Measurements from ENCODE around the gene CCDC12.

Gene CCDC12

DNA sequence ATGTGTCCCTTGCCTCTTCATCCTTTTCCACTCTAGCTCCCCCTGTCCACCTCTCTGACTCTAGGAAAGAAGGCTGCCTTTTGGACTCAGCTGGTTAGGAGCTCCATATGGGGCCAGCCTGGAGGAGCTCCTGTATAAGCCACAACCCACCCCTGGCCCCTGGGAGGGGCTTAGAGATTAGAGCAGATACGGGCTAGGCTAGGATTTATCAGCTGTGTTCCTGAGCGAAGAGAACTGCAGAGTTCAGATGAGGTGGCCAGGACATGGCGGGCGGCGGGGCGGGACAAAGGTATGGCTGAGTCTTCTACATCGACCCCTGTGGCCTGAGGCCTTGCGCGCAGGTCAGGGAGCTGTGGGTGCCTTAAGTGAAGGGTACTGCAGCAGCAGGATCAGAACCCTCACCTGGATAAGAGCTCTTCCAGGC is 10.8 kb upstream of the CCDC12 start:
- no peaks in the 10 kb centered on the region for H3K9me3 ChIP-seq (ENCODE audit: insufficient read depth, low read length, severe bottlenecking)
- TF ChIP-seq EZH2 (IDR thresholded peaks at IDR 0.05; ENCODE audit: borderline replicate concordance, low read depth, low read length, severe bottlenecking) = no peak
- TF ChIP-seq, protein P1, sequence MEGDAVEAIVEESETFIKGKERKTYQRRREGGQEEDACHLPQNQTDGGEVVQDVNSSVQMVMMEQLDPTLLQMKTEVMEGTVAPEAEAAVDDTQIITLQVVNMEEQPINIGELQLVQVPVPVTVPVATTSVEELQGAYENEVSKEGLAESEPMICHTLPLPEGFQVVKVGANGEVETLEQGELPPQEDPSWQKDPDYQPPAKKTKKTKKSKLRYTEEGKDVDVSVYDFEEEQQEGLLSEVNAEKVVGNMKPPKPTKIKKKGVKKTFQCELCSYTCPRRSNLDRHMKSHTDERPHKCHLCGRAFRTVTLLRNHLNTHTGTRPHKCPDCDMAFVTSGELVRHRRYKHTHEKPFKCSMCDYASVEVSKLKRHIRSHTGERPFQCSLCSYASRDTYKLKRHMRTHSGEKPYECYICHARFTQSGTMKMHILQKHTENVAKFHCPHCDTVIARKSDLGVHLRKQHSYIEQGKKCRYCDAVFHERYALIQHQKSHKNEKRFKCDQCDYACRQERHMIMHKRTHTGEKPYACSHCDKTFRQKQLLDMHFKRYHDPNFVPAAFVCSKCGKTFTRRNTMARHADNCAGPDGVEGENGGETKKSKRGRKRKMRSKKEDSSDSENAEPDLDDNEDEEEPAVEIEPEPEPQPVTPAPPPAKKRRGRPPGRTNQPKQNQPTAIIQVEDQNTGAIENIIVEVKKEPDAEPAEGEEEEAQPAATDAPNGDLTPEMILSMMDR (IDR thresholded peaks at IDR 0.05; ENCODE audit: borderline replicate concordance, extremely low read depth, low read length, poor library complexity, severe bottlenecking) = no peak
- DNase-seq (peak; percentile 73), ATAC-seq (ENCODE audit: insufficient read depth, low read depth) (peak; percentile 68)
- peaks cover 13% of the 10 kb centered on the region for H4K20me1 ChIP-seq (ENCODE audit: insufficient read depth, low read length)
- peak overlapping the region; percentile 32 for H3K9ac ChIP-seq (ENCODE audit: low read depth, low read length)
- peak overlapping the region in 1 of 2 experiments; percentile 11; a peak in 2 of 4 replicates for H3K4me3 ChIP-seq (ENCODE audit: low read depth in 1 of 2, low read length in 2 of 2)
- H3K27me3 ChIP-seq (ENCODE audit: insufficient read depth, low read length, poor library complexity) = no peaks in the 10 kb centered on the region
- H2AFZ ChIP-seq (ENCODE audit: low read depth, low read length) = no peak overlapping the region
- peaks cover 54% of the 10 kb centered on the region for H3K79me2 ChIP-seq (ENCODE audit: insufficient read depth, low read length)
- peaks cover 50% of the 10 kb centered on the region for H3K36me3 ChIP-seq (ENCODE audit: insufficient read depth, low read length)
- H3K4me2 ChIP-seq (ENCODE audit: insufficient read depth, low read length) = peak overlapping the region; percentile 54
- H3K27ac ChIP-seq (ENCODE audit: low read length) = peak overlapping the region; percentile 94
- peaks cover 60% of the 10 kb centered on the region for H3K4me1 ChIP-seq (ENCODE audit: insufficient read depth, low read length)

DNA sequence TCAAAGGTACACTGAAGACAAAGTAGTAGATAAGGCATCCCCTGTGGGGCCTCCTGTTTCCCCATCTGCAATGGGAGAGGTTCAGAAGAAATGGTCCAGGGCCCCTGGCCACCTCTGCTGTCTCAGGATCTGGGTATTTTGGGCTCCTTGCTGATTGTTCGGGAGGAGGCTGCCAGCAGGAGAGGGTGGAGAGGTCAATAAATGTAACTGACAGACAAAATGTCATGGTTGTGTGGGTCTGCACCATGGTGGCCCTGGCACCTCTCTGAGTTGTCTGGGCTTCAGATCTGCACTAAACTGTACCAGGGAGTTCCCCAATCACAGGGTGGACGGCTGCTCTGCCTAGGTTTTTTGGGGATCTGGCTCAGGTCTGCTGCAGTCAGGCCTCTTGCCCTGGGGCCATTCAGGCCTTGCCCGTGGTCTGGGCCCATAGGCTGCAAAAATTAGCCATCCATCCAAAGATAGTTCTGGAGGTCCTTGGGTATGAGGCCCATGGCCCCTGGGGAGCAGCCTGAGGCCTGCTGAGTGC is 10.3 kb upstream of the CCDC12 start:
- peaks cover 59% of the 10 kb centered on the region for H3K79me2 ChIP-seq (ENCODE audit: insufficient read depth, low read length)
- H3K4me2 ChIP-seq (ENCODE audit: insufficient read depth, low read length) = peak overlapping the region; percentile 54
- no peaks in the 10 kb centered on the region for H3K9me3 ChIP-seq (ENCODE audit: insufficient read depth, low read length, severe bottlenecking)
- H3K27me3 ChIP-seq (ENCODE audit: insufficient read depth, low read length, poor library complexity) = no peaks in the 10 kb centered on the region
- H3K4me1 ChIP-seq (ENCODE audit: insufficient read depth, low read length) = peaks cover 64% of the 10 kb centered on the region
- TF ChIP-seq, protein P1 (IDR thresholded peaks at IDR 0.05; ENCODE audit: borderline replicate concordance, extremely low read depth, low read length, poor library complexity, severe bottlenecking) = no peak
- TF ChIP-seq EZH2 (IDR thresholded peaks at IDR 0.05; ENCODE audit: borderline replicate concordance, low read depth, low read length, severe bottlenecking) = no peak
- H4K20me1 ChIP-seq (ENCODE audit: insufficient read depth, low read length) = peaks cover 14% of the 10 kb centered on the region
- peak overlapping the region in 1 of 2 experiments; percentile 11; a peak in 1 of 4 replicates for H3K4me3 ChIP-seq (ENCODE audit: low read depth in 1 of 2, low read length in 2 of 2)
- peak overlapping the region; percentile 94 for H3K27ac ChIP-seq (ENCODE audit: low read length)
- ATAC-seq (ENCODE audit: insufficient read depth, low read depth) = no peak
- peak overlapping the region; percentile 32 for H3K9ac ChIP-seq (ENCODE audit: low read depth, low read length)
- no peak for DNase-seq
- peaks cover 46% of the 10 kb centered on the region for H3K36me3 ChIP-seq (ENCODE audit: insufficient read depth, low read length)
- H2AFZ ChIP-seq (ENCODE audit: low read depth, low read length) = no peak overlapping the region

DNA sequence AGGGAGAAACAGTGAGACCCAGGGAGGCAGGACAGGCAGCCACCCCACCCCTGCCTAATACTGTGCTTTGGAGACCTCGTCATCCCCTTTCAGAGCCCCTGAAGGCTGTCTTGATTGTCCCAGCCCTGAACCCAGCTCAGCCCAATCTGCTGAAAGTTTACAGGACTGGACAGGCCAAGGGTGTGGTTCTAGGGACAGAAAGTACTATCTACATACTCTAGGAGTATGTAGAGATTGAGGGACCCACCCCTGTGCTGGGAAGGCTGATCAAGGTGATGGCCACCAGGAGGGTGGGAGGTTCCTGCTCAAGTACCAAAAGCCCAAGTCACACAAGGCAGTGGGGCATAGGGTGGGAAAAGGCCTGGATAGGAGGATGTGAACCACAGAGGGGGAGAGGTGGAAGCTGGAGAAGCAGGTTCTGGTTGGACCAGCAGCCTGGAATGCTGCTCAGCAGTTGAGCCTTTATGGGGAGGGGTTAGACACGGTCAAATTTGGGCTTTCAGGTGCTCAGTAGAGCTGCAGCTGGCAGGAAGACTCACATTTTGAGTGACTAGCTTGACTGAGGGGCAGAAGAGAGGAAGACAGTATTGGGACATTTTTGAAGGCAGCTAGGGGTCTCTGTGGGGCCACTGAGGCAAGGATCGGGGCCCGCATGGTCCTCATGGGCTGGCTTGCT is 9.6 kb upstream of the CCDC12 start:
- Histone ChIP-seq H2AFZ (ENCODE audit: low read depth, low read length) (no peak overlapping the region), H3K36me3 (ENCODE audit: insufficient read depth, low read length) (peaks cover 39% of the 10 kb centered on the region), H4K20me1 (ENCODE audit: insufficient read depth, low read length) (peaks cover 19% of the 10 kb centered on the region), H3K27me3 (ENCODE audit: insufficient read depth, low read length, poor library complexity) (no peaks in the 10 kb centered on the region), H3K9me3 (ENCODE audit: insufficient read depth, low read length, severe bottlenecking) (no peaks in the 10 kb centered on the region), H3K79me2 (ENCODE audit: insufficient read depth, low read length) (peaks cover 65% of the 10 kb centered on the region), H3K9ac (ENCODE audit: low read depth, low read length) (peak overlapping the region; percentile 32; the same call in 1 of the 2 replicates), H3K4me1 (ENCODE audit: insufficient read depth, low read length) (peaks cover 71% of the 10 kb centered on the region), H3K27ac (ENCODE audit: low read length) (peak overlapping the region; percentile 94), H3K4me3 (ENCODE audit: low read depth in 1 of 2, low read length in 2 of 2) (peak overlapping the region in 1 of 2 experiments; percentile 11; a peak in 1 of 4 replicates), H3K4me2 (ENCODE audit: insufficient read depth, low read length) (peak overlapping the region; percentile 54)
- ATAC-seq (ENCODE audit: insufficient read depth, low read depth) = no peak
- no peak for DNase-seq
- no peak for TF ChIP-seq EZH2 (IDR thresholded peaks at IDR 0.05; ENCODE audit: borderline replicate concordance, low read depth, low read length, severe bottlenecking)
- TF ChIP-seq, protein P1 (IDR thresholded peaks at IDR 0.05; ENCODE audit: borderline replicate concordance, extremely low read depth, low read length, poor library complexity, severe bottlenecking) = no peak

Measured in DND-41 (cell line).